PC-9 (cell line): ENCODE results near the gene TSGA10.

Source experiments
- CTCF ChIP-seq: fragments of 200-600 bp; sonication (generic); conservative IDR thresholded peaks from 2 replicates; pipeline ENCODE4 v1.6.1; 2017; ENCODE audit warnings: mixed run types, antibody characterized with exemption, mild to moderate bottlenecking, moderate library complexity
- EZH2 ChIP-seq: fragments of 200-600 bp; sonication (generic); IDR thresholded peaks from 2 replicates; pipeline ENCODE4 v1.8.0; 2017; ENCODE audit warnings: antibody characterized with exemption, low read depth

- no peak for TF ChIP-seq CTCF
- no peak for TF ChIP-seq EZH2
These were observed 207.2 kb downstream of the TSGA10 start for GRCh38 chr2:98947554-98947953.
